ENCODE data around the gene TRIM52. TPM values are rescaled to one million over a fixed set of nuclear protein-coding genes. Genes with fewer than 3 reads are reported as not detected.
"Not testable (repeated sequence)": the region's sequence is repeated elsewhere in the genome, so short reads cannot be mapped to it uniquely, and the experiment has no call there.

Gene TRIM52
- total and polyA plus RNA-seq, 2 of the 13 experiments (the other 11 are each of a cell fraction or from before 2014, with no cell fraction given), result 7.2 to 11.6 TPM

DNA sequence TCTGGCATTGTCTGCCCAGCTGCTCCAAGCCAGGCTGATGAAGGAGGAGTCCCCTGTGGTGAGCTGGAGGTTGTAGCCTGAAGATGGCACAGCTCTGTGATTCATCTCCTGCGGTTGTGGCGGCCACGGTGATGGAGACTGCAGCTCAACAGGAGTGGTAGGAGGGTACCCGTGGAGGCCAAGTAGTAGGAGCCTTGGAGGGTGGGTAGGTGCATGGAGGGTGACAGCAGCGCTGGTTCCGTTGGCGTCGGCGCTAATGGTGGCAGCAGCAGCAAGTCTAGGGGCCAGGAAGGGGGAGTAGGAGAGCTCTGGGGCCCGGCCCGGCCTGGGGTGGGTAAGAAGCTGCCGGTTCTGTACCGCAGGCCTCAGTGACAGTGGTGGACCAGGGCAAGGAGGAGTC is 22.4 kb upstream of the TRIM52 start (continued):
- TF ChIP-seq, protein P1, sequence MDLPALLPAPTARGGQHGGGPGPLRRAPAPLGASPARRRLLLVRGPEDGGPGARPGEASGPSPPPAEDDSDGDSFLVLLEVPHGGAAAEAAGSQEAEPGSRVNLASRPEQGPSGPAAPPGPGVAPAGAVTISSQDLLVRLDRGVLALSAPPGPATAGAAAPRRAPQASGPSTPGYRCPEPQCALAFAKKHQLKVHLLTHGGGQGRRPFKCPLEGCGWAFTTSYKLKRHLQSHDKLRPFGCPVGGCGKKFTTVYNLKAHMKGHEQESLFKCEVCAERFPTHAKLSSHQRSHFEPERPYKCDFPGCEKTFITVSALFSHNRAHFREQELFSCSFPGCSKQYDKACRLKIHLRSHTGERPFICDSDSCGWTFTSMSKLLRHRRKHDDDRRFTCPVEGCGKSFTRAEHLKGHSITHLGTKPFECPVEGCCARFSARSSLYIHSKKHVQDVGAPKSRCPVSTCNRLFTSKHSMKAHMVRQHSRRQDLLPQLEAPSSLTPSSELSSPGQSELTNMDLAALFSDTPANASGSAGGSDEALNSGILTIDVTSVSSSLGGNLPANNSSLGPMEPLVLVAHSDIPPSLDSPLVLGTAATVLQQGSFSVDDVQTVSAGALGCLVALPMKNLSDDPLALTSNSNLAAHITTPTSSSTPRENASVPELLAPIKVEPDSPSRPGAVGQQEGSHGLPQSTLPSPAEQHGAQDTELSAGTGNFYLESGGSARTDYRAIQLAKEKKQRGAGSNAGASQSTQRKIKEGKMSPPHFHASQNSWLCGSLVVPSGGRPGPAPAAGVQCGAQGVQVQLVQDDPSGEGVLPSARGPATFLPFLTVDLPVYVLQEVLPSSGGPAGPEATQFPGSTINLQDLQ (CRISPR knock-in tag; IDR thresholded peaks at IDR 0.05), result no peak
- TF ChIP-seq ZNF253 (CRISPR knock-in tag; IDR thresholded peaks at IDR 0.05; ENCODE audit: borderline replicate concordance) (no peak), ZBTB3 (CRISPR knock-in tag; IDR thresholded peaks at IDR 0.05; ENCODE audit: borderline replicate concordance, low read depth) (no peak)

DNA sequence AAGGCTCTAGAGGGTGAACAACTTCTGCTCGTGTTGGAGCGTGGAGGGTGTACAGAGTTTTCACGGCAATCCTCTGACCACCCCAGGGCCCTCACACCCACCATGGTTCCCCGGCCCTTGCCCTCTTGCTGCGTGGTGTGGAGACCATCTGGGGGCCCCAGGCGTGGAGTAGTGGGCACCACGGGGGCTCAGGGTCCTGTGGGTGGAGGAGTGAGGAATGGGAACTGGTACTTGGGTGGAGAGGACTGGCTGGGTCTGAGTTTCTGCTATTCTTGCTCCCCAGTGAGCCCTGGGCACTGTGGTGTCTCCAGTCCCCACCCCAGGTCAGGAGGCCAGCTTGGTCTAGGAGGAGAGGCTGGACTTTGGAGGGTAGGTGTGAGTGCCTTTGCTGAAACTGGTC is 21.9 kb upstream of the TRIM52 start:
- Histone ChIP-seq H4K20me1 (ENCODE audit: insufficient read depth, low read length) (no peaks in the 10 kb centered on the region), H3K4me3 (replicated peaks in 1 of 3; ENCODE audit: insufficient read depth in 1 of 3, low read depth in 2 of 3, low read length in 3 of 3) (no peak overlapping the region; a peak in 1 of 6 replicates), H2AFZ (ENCODE audit: low read length) (no peak overlapping the region), H3K79me2 (ENCODE audit: insufficient read depth, low read length) (no peaks in the 10 kb centered on the region), H3K36me3 (replicated peaks in 1 of 2; ENCODE audit: control insufficient read depth in 1 of 2, insufficient read depth in 2 of 2, low read length in 2 of 2) (no peaks in the 10 kb centered on the region), H3K27ac (ENCODE audit: extremely low read length, insufficient read depth, low read length) (no peak overlapping the region), H3K9ac (ENCODE audit: insufficient read depth, low read depth, low read length) (no peak overlapping the region), H3K4me2 (ENCODE audit: low read depth, low read length) (no peak overlapping the region; the same call in 1 of the 2 replicates), H3K9me3 (ENCODE audit: low read length) (no peaks in the 10 kb centered on the region), H3K4me1 (ENCODE audit: insufficient read depth, low read length) (peaks cover 5% of the 10 kb centered on the region; the same call in 1 of the 2 replicates), H3K27me3 (ENCODE audit: control insufficient read depth in 1 of 2, insufficient read depth in 2 of 2, low read length in 2 of 2) (no peaks in the 10 kb centered on the region)
- no CpG with 5 or more reads among the region's 7 CpGs for WGBS (ENCODE audit: low lambda C conversion rate)
- POLR2A ChIA-PET, result no interaction called here
- no TSS peak for BruUV-seq (replicated peaks)
- in situ Hi-C loops (cut with HindIII; ENCODE audit: extremely low pct_ligation_motif_present, low pct_unique_long_range_greater_than_20kb) (no loop called here), intact Hi-C loops (cut with micrococcal nuclease; ENCODE audit: unreplicated experiment) (no loop called here)
- CTCF ChIA-PET (ENCODE audit: low intra/inter-chr PET ratio, low total read pairs), result no interaction called here
- FAIRE-seq (no peak), ATAC-seq (no peak), DNase-seq (ENCODE audit: low spot score) (no peak)
- no peak for TF ChIP-seq CREB1 (IDR thresholded peaks at IDR 0.05)
- no peak for TF ChIP-seq CREB1 (CRISPR knock-in tag; IDR thresholded peaks at IDR 0.05)
- peak; percentile 33; the same call in 1 of the 2 replicates for TF ChIP-seq HNF4A (CRISPR knock-in tag; IDR thresholded peaks at IDR 0.05)
- no peak for TF ChIP-seq ELF4 (CRISPR knock-in tag; IDR thresholded peaks at IDR 0.05; ENCODE audit: borderline replicate concordance)

DNA sequence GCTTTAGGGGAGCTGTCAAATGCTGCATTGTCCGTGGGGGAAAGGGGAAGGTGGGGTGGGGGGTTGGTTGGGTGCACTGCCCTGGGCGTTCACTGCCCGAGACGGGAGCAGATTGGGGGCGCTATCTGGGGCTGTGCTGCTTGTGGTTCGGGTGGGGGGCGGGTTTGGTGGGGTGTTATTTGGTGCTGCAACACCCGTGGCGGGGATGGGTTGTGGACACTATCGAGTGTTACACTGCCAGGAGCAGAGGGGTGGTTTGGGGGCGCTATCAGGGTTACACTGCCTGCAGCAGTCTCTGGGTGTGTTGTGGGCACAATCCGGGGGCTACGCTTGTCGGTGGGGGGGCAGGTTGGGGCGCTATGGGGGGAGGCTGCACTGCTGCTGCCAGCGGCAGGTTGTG is 21.5 kb upstream of the TRIM52 start:
- intact Hi-C loops (cut with micrococcal nuclease; ENCODE audit: unreplicated experiment); H3K4me3 ChIP-seq (replicated peaks in 1 of 3; ENCODE audit: insufficient read depth in 1 of 3, low read depth in 2 of 3, low read length in 3 of 3); CTCF ChIA-PET (ENCODE audit: low intra/inter-chr PET ratio, low total read pairs); H4K20me1 ChIP-seq (ENCODE audit: insufficient read depth, low read length); H2AFZ ChIP-seq (ENCODE audit: low read length); H3K27me3 ChIP-seq (ENCODE audit: control insufficient read depth in 1 of 2, insufficient read depth in 2 of 2, low read length in 2 of 2); DNase-seq (ENCODE audit: low spot score); H3K4me1 ChIP-seq (ENCODE audit: insufficient read depth, low read length); BruUV-seq (replicated peaks); POLR2A ChIA-PET; in situ Hi-C loops (cut with HindIII; ENCODE audit: extremely low pct_ligation_motif_present, low pct_unique_long_range_greater_than_20kb); H3K4me2 ChIP-seq (ENCODE audit: low read depth, low read length); FAIRE-seq; H3K9ac ChIP-seq (ENCODE audit: insufficient read depth, low read depth, low read length); H3K36me3 ChIP-seq (replicated peaks in 1 of 2; ENCODE audit: control insufficient read depth in 1 of 2, insufficient read depth in 2 of 2, low read length in 2 of 2); H3K27ac ChIP-seq (ENCODE audit: extremely low read length, insufficient read depth, low read length); H3K9me3 ChIP-seq (ENCODE audit: low read length); H3K79me2 ChIP-seq (ENCODE audit: insufficient read depth, low read length): not testable (repeated sequence)
- WGBS (ENCODE audit: low lambda C conversion rate), result 24% methylated on average over 8 of the region's 16 CpGs
- 0 out of 3 replicates have a peak, but pooled peaks have one; percentile 38 for ATAC-seq

Data from HepG2 (cell line).